Uterus (tissue), 4 donors: ENCODE results near the gene ZNF329. TPM values are rescaled to one million over a fixed set of nuclear protein-coding genes. Genes with fewer than 3 reads are reported as not detected.
A peak's percentile ranks its signal among the peaks of the same experiment; 100 is the strongest.

ENCODE experiments used
- DNase-seq, 2 donors: peaks; one replicate each; pipeline ENCODE4 v3.0.0-alpha.2; 2019 to 2020
- H3K27ac ChIP-seq, 2 donors: fragments of 200-600 bp; sonication (generic); 1 replicate in 1 of 2; 2 replicates in 1 of 2; pipeline ENCODE4 v1.5.1; 2016 to 2018
- H3K27me3 ChIP-seq, 2 donors: fragments of 200-600 bp; sonication (generic); one replicate each; pipeline ENCODE4 v1.5.1; 2018 to 2019; ENCODE audit warnings: control low read depth in 1 of 2
- H3K36me3 ChIP-seq, 2 donors: fragments of 200-600 bp; sonication (generic); one replicate each; pipeline ENCODE4 v1.5.1; 2019; ENCODE audit warnings: control low read depth in 1 of 2
- H3K4me1 ChIP-seq, 2 donors: fragments of 200-600 bp; sonication (generic); one replicate each; pipeline ENCODE4 v1.5.1; 2018 to 2019; ENCODE audit warnings: control low read depth in 1 of 2
- H3K4me3 ChIP-seq, 2 donors: fragments of 200-600 bp; sonication (generic); 1 replicate in 1 of 2; 2 replicates in 1 of 2; pipeline ENCODE4 v1.5.1; 2018 to 2019; ENCODE audit warnings: mild to moderate bottlenecking in 1 of 2
- H3K9me3 ChIP-seq, 2 donors: fragments of 200-600 bp; sonication (generic); one replicate each; pipeline ENCODE4 v1.5.1; 2019; ENCODE audit warnings: control low read depth in 1 of 2
- POLR2A ChIP-seq, 2 donors: fragments of 450-650 bp; IDR thresholded peaks; one replicate each; pipeline ENCODE4 v1.6.1; 2016; ENCODE audit warnings: antibody characterized with exemption in 2 of 2, mild to moderate bottlenecking in 1 of 2, moderate library complexity in 1 of 2
- intact Hi-C: fragments of 100-400 bp; cut with DNase I; formaldehyde crosslinking; loops from one replicate; pipeline ENCODE4 v1.15.1; 2023; ENCODE audit warnings: low total_unique reads
- total RNA-seq, 4 donors: library from RNA; depleted of rRNA in 3 of 4; stranded (reverse); fragments of >200 nt in 3 of 4; gene quantifications; one replicate each; pipeline versions ENCODE4 v1.1.0 to v1.2.4, GENCODE V29; 2014 to 2023
- TF ChIP-seq, protein P1 (sequence below), 4 experiments: fragments of 200-600 bp in 2 of 4; fragments of 450-650 bp in 2 of 4; sonication (generic) in 2 of 4; IDR thresholded peaks; one replicate each; pipeline ENCODE4 v1.5.1; 2016 to 2019; ENCODE audit warnings: antibody characterized with exemption in 4 of 4, mild to moderate bottlenecking in 2 of 4, moderate library complexity in 1 of 4
- donor health status: DM: yes; HTN: yes; CAD: no.

Gene ZNF329
- total RNA-seq, 4 donors from 2014 or later = 2.6 to 29.7 (median 13.3) TPM

DNA sequence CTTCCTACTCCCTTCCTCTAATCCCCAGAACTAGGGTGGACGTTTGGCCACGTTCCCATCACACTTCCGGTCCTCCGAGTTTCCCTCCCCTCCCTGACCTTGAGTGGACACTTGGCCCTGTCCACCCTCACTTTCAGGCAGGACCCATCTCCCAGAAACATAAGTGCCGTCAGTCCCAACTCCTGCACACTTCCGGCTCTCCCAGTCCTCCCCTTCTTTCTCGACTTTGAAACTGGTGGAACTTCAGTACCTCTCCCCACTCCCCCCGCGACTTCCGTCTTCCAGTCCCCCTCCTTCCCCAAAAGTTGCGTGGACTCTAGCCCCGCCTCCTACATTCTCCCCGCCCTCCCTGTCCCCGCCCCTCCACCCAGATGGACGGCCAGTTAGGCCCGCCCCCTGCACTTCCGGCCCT lies 32.0 kb upstream of the ZNF329 start:
- H3K27me3 ChIP-seq = no peaks in the 10 kb centered on the region
- peak overlapping the region; percentile 96 to 98 for H3K27ac ChIP-seq
- H3K4me3 ChIP-seq = peak overlapping the region; percentile 49 to 84
- DNase-seq = no peak
- intact Hi-C loops = no loop called here
- no peaks in the 10 kb centered on the region for H3K4me1 ChIP-seq
- TF ChIP-seq, protein P1, sequence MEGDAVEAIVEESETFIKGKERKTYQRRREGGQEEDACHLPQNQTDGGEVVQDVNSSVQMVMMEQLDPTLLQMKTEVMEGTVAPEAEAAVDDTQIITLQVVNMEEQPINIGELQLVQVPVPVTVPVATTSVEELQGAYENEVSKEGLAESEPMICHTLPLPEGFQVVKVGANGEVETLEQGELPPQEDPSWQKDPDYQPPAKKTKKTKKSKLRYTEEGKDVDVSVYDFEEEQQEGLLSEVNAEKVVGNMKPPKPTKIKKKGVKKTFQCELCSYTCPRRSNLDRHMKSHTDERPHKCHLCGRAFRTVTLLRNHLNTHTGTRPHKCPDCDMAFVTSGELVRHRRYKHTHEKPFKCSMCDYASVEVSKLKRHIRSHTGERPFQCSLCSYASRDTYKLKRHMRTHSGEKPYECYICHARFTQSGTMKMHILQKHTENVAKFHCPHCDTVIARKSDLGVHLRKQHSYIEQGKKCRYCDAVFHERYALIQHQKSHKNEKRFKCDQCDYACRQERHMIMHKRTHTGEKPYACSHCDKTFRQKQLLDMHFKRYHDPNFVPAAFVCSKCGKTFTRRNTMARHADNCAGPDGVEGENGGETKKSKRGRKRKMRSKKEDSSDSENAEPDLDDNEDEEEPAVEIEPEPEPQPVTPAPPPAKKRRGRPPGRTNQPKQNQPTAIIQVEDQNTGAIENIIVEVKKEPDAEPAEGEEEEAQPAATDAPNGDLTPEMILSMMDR (IDR thresholded peaks at IDR 0.05) = no peak
- TF ChIP-seq POLR2A (IDR thresholded peaks at IDR 0.05) = no peak
- peaks cover 0 to 98% of the 10 kb centered on the region in 2 donors for H3K9me3 ChIP-seq
- H3K36me3 ChIP-seq = no peaks in the 10 kb centered on the region

DNA sequence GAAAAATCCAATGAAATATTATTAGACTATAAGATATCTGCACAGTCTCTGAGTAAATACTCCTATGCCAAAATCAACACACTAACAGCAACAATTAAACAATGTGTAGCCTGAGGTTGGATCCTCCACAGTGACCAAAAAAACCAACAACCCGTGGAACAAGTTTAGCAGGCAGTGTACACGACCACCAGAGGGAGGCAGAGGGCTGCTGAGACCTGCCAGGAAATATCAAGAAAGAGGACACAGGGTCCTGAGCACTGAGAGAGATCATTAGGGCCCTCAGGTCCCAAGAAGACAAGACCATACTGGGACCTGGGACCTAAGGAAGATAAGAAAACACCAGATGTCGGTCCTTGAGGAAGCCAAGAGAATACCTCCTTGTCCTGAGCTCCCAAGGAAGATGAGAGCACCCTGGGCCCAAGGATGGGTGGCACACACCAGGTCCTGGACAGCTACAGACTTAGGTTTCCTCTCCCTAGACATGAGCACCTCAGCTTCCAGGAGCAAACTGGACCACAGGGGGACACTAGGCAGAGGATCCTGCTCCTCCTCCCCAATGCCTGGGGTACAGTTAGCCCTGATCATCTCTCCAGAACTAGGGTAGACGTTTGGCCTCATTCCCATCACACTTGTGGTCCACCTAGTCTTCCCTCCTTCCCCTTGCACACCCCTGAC lies 31.4 kb upstream of the ZNF329 start:
- intact Hi-C loops = no loop called here
- DNase-seq = no peak
- Histone ChIP-seq H3K4me1 (no peaks in the 10 kb centered on the region), H3K27ac (peak overlapping the region; percentile 96 to 98), H3K4me3 (peak overlapping the region in 1 of 2 donors; percentile 84), H3K36me3 (no peaks in the 10 kb centered on the region), H3K9me3 (peaks cover 0 to 95% of the 10 kb centered on the region in 2 donors), H3K27me3 (no peaks in the 10 kb centered on the region)
- TF ChIP-seq, protein P1 (IDR thresholded peaks at IDR 0.05) = no peak
- no peak for TF ChIP-seq POLR2A (IDR thresholded peaks at IDR 0.05)

DNA sequence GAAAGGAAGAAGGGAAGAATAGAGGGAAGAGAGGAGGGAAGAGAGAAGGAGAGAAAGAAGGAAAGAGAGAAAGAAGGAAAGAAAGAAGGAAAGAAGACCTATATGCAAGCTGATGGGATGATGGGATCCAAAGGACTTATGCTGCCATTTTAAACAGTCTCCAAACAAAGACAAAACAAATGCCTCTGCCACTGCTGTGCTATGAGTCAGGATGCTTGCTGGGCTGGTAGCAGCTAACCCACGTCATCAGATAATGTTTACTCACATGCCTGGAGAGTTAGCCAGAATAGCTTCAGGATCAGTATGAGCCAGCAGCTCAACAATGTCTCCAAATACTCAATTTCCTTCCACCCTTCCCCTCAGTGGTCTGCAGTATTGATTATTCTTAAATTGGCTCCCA lies 20.3 kb upstream of the ZNF329 start:
- Histone ChIP-seq H3K9me3 (peaks cover 0 to 55% of the 10 kb centered on the region in 2 donors), H3K4me1 (no peaks in the 10 kb centered on the region), H3K36me3 (no peaks in the 10 kb centered on the region), H3K4me3 (no peak overlapping the region), H3K27me3 (no peaks in the 10 kb centered on the region), H3K27ac (no peak overlapping the region)
- intact Hi-C loops = no loop called here
- no peak for TF ChIP-seq POLR2A (IDR thresholded peaks at IDR 0.05)
- TF ChIP-seq, protein P1 (IDR thresholded peaks at IDR 0.05) = no peak
- no peak for DNase-seq

- DNase-seq = no peak
- intact Hi-C loops = loop anchor here (5.0 kb wide), 1 partner anchor 1469 kb away; no protein-coding TSS in a partner anchor
These were observed 16.2 kb upstream of the ZNF329 start for GRCh38 chr19:58166708-58167280.

More at GRCh38 chr19:58166708-58167280, 16.2 kb upstream of the ZNF329 start:
- peaks cover 0 to 50% of the 10 kb centered on the region in 2 donors for H3K9me3 ChIP-seq
- no peak for TF ChIP-seq POLR2A (IDR thresholded peaks at IDR 0.05)
- TF ChIP-seq, protein P1 (IDR thresholded peaks at IDR 0.05) = no peak
- no peaks in the 10 kb centered on the region for H3K4me1 ChIP-seq
- no peak overlapping the region for H3K4me3 ChIP-seq
- no peak overlapping the region for H3K27ac ChIP-seq
- no peaks in the 10 kb centered on the region for H3K27me3 ChIP-seq
- H3K36me3 ChIP-seq = no peaks in the 10 kb centered on the region
